Keratinocyte (primary cell): ENCODE measurements around the gene RFC5. TPM values are rescaled to one million over a fixed set of nuclear protein-coding genes. Genes with fewer than 3 reads are reported as not detected.

Source experiments
- DNase-seq: peaks from one replicate; pipeline ENCODE4 v3.0.0-alpha.2; 2011; ENCODE audit warnings: low read depth, missing footprints, low spot score
- FAIRE-seq: peaks from 2 replicates; lab custom pipeline; 2011; peaks lifted over from hg19 to GRCh38; lab: Jason Lieb, UNC
- H2AFZ ChIP-seq: 2 replicates; pipeline ENCODE4 v1.6.0; 2012; ENCODE audit warnings: low read length, control low read depth, inconsistent platforms; ENCODE audit not compliant: control insufficient read depth
- H3K27ac ChIP-seq: 2 replicates; pipeline ENCODE4 v1.5.1; 2011; ENCODE audit warnings: low read length; ENCODE audit not compliant: control insufficient read depth, insufficient read depth
- H3K27me3 ChIP-seq: 3 replicates; pipeline ENCODE4 v1.6.0; 2011; ENCODE audit warnings: low read length; ENCODE audit not compliant: control insufficient read depth, insufficient read depth; ENCODE audit errors: extremely low read depth
- H3K36me3 ChIP-seq, 2 experiments: 2 replicates in 1 of 2; 3 replicates in 1 of 2; pipeline ENCODE4 v1.5.1; 2011; ENCODE audit warnings: low read length in 2 of 2, mild to moderate bottlenecking in 1 of 2; ENCODE audit not compliant: control insufficient read depth in 2 of 2, insufficient read depth in 2 of 2; ENCODE audit errors: extremely low read depth in 1 of 2
- H3K4me1 ChIP-seq: 3 replicates; pipeline ENCODE4 v1.5.1; 2011; ENCODE audit warnings: low read length; ENCODE audit not compliant: control insufficient read depth, insufficient read depth; ENCODE audit errors: extremely low read depth
- H3K4me2 ChIP-seq: 3 replicates; pipeline ENCODE4 v1.6.0; 2011; ENCODE audit warnings: low read depth, low read length; ENCODE audit not compliant: control insufficient read depth, insufficient read depth; ENCODE audit errors: extremely low read depth
- H3K4me3 ChIP-seq, 3 experiments: fragments of 200-600 bp in 1 of 3; sonication (generic) in 1 of 3; 2 replicates in 2 of 3; 3 replicates in 1 of 3; pipeline ENCODE4 v1.5.1; 2011 to 2016; ENCODE audit warnings: low read length in 3 of 3, mild to moderate bottlenecking in 3 of 3, control low read depth in 2 of 3, inconsistent platforms in 1 of 3, low read depth in 1 of 3, mixed read lengths in 1 of 3, mixed run types in 1 of 3, moderate library complexity in 1 of 3; ENCODE audit not compliant: control insufficient read depth in 2 of 3, insufficient read depth in 2 of 3; ENCODE audit errors: extremely low read depth in 1 of 3
- H3K79me2 ChIP-seq: 2 replicates; pipeline ENCODE4 v1.6.0; 2012; ENCODE audit warnings: low read length; ENCODE audit not compliant: control insufficient read depth, insufficient read depth
- H3K9ac ChIP-seq: 3 replicates; pipeline ENCODE4 v1.6.0; 2011; ENCODE audit warnings: low read length; ENCODE audit not compliant: control insufficient read depth, insufficient read depth; ENCODE audit errors: extremely low read depth
- H3K9me1 ChIP-seq: 3 replicates; pipeline ENCODE4 v1.6.0; 2011; ENCODE audit warnings: low read length; ENCODE audit not compliant: control insufficient read depth, insufficient read depth; ENCODE audit errors: extremely low read depth
- H3K9me3 ChIP-seq: 2 replicates; pipeline ENCODE4 v1.5.1; 2012; ENCODE audit warnings: low read depth, low read length; ENCODE audit not compliant: control insufficient read depth
- H4K20me1 ChIP-seq: 3 replicates; pipeline ENCODE4 v1.6.0; 2011; ENCODE audit warnings: low read length; ENCODE audit not compliant: control insufficient read depth, insufficient read depth; ENCODE audit errors: extremely low read depth
- CTCF ChIP-seq, 3 experiments: IDR thresholded peaks in 1 of 3; conservative IDR thresholded peaks in 1 of 3; optimal IDR thresholded peaks in 1 of 3; 2 replicates in 2 of 3; 3 replicates in 1 of 3; pipeline versions ENCODE3 to v1.5.1; 2011; ENCODE audit warnings: low read length in 3 of 3, mild to moderate bottlenecking in 3 of 3, moderate library complexity in 2 of 3, control low read depth in 1 of 3, inconsistent platforms in 1 of 3; ENCODE audit not compliant: insufficient read depth in 2 of 3; ENCODE audit errors: extremely low read depth in 1 of 3
- EZH2 ChIP-seq: IDR thresholded peaks from one replicate; pipeline ENCODE4 v1.6.1; 2012; ENCODE audit warnings: inconsistent platforms, mild to moderate bottlenecking, low read length, moderate library complexity
- dilution Hi-C: fragments of 300-500 bp; cut with MboI; formaldehyde crosslinking; loops from one replicate; pipeline ENCODE4 v1.7.0; 2020; ENCODE audit warnings: low sequenced_read_pairs; ENCODE audit not compliant: extremely low pct_ligation_motif_present
- polyA plus RNA-seq, 5 experiments: library from polyadenylated mRNA; depleted of rRNA in 3 of 5; stranded (reverse) in 3 of 5; stranded (forward) in 1 of 5; unstranded in 1 of 5; fragments of >200 nt; gene quantifications; 1 replicate in 1 of 5; 2 replicates in 3 of 5; 3 replicates in 1 of 5; pipeline versions ENCODE4 v1.2.1 to v1.2.3, GENCODE V29; 2011 to 2012; ENCODE audit warnings: missing spikeins in 2 of 5, low read depth in 1 of 5, low replicate concordance in 1 of 5

RFC5 gene
- polyA plus RNA-seq, 1 donor (not counting 4 experiments of a cell fraction or from before 2014, with no cell fraction given), result 24.0 TPM

- no peaks in the 10 kb centered on the region for H3K4me1 ChIP-seq
- H2AFZ ChIP-seq, result no peak overlapping the region
- H3K9me1 ChIP-seq, result no peaks in the 10 kb centered on the region
- H3K9ac ChIP-seq, result no peak overlapping the region
- no peaks in the 10 kb centered on the region for H3K27me3 ChIP-seq
- dilution Hi-C loops, result no loop called here
- H3K79me2 ChIP-seq, result no peaks in the 10 kb centered on the region
- H3K27ac ChIP-seq, result no peak overlapping the region
- no peak overlapping the region for H3K4me2 ChIP-seq
- TF ChIP-seq EZH2, result no peak
- no peak for TF ChIP-seq CTCF (optimal IDR thresholded peaks at IDR 0.05 in 1 of 3, IDR thresholded peaks at IDR 0.05 in 1 of 3, conservative IDR thresholded peaks at IDR 0.05 in 1 of 3; ENCODE audit: extremely low read depth in 1 of 3, insufficient read depth in 2 of 3, low read length in 3 of 3)
- no peaks in the 10 kb centered on the region for H3K9me3 ChIP-seq
- H4K20me1 ChIP-seq, result no peaks in the 10 kb centered on the region
- DNase-seq (no peak), FAIRE-seq (no peak)
- H3K36me3 ChIP-seq, result peaks cover 35 to 39% of the 10 kb centered on the region in 2 experiments
- H3K4me3 ChIP-seq, result no peak overlapping the region
These were observed 16.8 kb downstream of the RFC5 start for GRCh38 chr12:118033323-118033722.

GRCh38 chr12:118033902-118034301, 17.4 kb downstream of the RFC5 start:
- DNase-seq, result no peak

More at GRCh38 chr12:118033902-118034301, 17.4 kb downstream of the RFC5 start:
- Histone ChIP-seq H2AFZ (no peak overlapping the region), H3K4me1 (no peaks in the 10 kb centered on the region), H3K79me2 (no peaks in the 10 kb centered on the region), H3K9me1 (no peaks in the 10 kb centered on the region), H3K27me3 (no peaks in the 10 kb centered on the region), H3K9ac (no peak overlapping the region), H3K4me2 (no peak overlapping the region), H3K9me3 (no peaks in the 10 kb centered on the region), H3K36me3 (peaks cover 37% of the 10 kb centered on the region in 2 experiments), H4K20me1 (no peaks in the 10 kb centered on the region), H3K27ac (no peak overlapping the region), H3K4me3 (no peak overlapping the region)
- dilution Hi-C loops, result no loop called here
- TF ChIP-seq CTCF (optimal IDR thresholded peaks at IDR 0.05 in 1 of 3, IDR thresholded peaks at IDR 0.05 in 1 of 3, conservative IDR thresholded peaks at IDR 0.05 in 1 of 3; ENCODE audit: extremely low read depth in 1 of 3, insufficient read depth in 2 of 3, low read length in 3 of 3), result no peak
- FAIRE-seq, result no peak
